ENCODE results near the gene SHH. TPM values are rescaled to one million over a fixed set of nuclear protein-coding genes. Genes with fewer than 3 reads are reported as not detected.

Gene SHH
- polyA plus RNA-seq, 1 donor (not counting 4 experiments of a cell fraction or from before 2014, with no cell fraction given): not detected

DNA sequence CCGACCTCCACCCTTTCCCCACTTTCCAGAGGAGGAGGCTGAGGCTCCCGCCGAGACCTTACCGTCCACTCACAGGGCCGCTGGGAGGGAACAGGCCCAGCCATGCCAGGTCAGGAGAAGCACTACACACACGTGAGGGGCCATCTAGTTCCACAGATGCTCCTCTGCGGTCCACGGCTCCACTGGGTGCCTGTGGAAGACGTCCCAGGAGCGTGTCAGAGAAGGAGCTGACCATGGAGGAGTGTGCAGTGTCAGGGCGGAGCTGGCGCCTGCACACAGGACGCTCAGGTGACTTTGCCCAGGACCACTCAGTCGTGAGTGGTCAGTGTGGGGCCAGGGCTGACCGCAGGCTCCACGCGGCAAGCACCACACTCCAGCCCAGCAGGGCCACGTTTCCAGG, 8.0 kb upstream of the SHH start:
- FAIRE-seq: no peak
- no peaks in the 10 kb centered on the region for H4K20me1 ChIP-seq (ENCODE audit: control insufficient read depth, extremely low read depth, insufficient read depth, low read length)
- no peaks in the 10 kb centered on the region for H3K4me1 ChIP-seq (ENCODE audit: control insufficient read depth, extremely low read depth, insufficient read depth, low read length)
- H3K27me3 ChIP-seq (ENCODE audit: control insufficient read depth, extremely low read depth, insufficient read depth, low read length): peaks cover 2% of the 10 kb centered on the region
- no peaks in the 10 kb centered on the region for H3K9me3 ChIP-seq (ENCODE audit: control insufficient read depth, low read depth, low read length)
- TF ChIP-seq, protein P1, sequence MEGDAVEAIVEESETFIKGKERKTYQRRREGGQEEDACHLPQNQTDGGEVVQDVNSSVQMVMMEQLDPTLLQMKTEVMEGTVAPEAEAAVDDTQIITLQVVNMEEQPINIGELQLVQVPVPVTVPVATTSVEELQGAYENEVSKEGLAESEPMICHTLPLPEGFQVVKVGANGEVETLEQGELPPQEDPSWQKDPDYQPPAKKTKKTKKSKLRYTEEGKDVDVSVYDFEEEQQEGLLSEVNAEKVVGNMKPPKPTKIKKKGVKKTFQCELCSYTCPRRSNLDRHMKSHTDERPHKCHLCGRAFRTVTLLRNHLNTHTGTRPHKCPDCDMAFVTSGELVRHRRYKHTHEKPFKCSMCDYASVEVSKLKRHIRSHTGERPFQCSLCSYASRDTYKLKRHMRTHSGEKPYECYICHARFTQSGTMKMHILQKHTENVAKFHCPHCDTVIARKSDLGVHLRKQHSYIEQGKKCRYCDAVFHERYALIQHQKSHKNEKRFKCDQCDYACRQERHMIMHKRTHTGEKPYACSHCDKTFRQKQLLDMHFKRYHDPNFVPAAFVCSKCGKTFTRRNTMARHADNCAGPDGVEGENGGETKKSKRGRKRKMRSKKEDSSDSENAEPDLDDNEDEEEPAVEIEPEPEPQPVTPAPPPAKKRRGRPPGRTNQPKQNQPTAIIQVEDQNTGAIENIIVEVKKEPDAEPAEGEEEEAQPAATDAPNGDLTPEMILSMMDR (optimal IDR thresholded peaks at IDR 0.05 in 1 of 3, IDR thresholded peaks at IDR 0.05 in 1 of 3, conservative IDR thresholded peaks at IDR 0.05 in 1 of 3; ENCODE audit: extremely low read depth in 1 of 3, insufficient read depth in 2 of 3, low read length in 3 of 3): no peak
- no peak for TF ChIP-seq EZH2 (IDR thresholded peaks at IDR 0.05; ENCODE audit: low read length)
- H3K27ac ChIP-seq (ENCODE audit: control insufficient read depth, insufficient read depth, low read length): no peak overlapping the region
- H2AFZ ChIP-seq (ENCODE audit: control insufficient read depth, low read length): no peak overlapping the region
- H3K9ac ChIP-seq (ENCODE audit: control insufficient read depth, extremely low read depth, insufficient read depth, low read length): no peak overlapping the region
- H3K79me2 ChIP-seq (ENCODE audit: control insufficient read depth, insufficient read depth, low read length): no peaks in the 10 kb centered on the region
- no peaks in the 10 kb centered on the region for H3K9me1 ChIP-seq (ENCODE audit: control insufficient read depth, extremely low read depth, insufficient read depth, low read length)
- DNase-seq (ENCODE audit: low read depth, low spot score): no peak
- H3K36me3 ChIP-seq (ENCODE audit: control insufficient read depth in 2 of 2, extremely low read depth in 1 of 2, insufficient read depth in 2 of 2, low read length in 2 of 2): no peaks in the 10 kb centered on the region
- H3K4me3 ChIP-seq (ENCODE audit: control insufficient read depth in 2 of 3, extremely low read depth in 1 of 3, insufficient read depth in 2 of 3, low read depth in 1 of 3, low read length in 3 of 3): no peak overlapping the region
- dilution Hi-C loops (cut with MboI; ENCODE audit: extremely low pct_ligation_motif_present, low sequenced_read_pairs): loop anchor here (25.0 kb wide), 1 partner anchor 867 kb away; no protein-coding TSS in a partner anchor
- H3K4me2 ChIP-seq (ENCODE audit: control insufficient read depth, extremely low read depth, insufficient read depth, low read depth, low read length): no peak overlapping the region

DNA sequence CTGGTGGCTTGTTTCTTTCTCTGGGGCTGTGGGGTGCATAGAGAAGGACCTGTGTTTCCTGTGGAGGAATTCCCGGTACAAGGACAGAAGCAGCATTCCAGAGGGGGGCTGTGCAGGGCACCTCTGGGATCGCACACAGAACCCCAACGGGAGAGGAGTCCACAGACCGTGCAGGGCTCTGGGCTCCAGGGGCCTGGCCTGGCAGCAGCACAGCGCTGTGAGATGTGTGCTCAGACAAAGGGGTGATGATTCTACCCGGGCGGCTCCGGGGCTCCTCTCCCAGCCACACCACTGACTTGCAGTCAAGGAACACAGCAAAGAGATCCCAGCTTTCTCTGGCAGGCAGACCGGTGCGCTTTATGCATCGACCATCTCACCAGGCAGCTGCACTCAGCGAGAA, 6.9 kb upstream of the SHH start:
- Histone ChIP-seq H3K4me2 (ENCODE audit: control insufficient read depth, extremely low read depth, insufficient read depth, low read depth, low read length) (no peak overlapping the region), H2AFZ (ENCODE audit: control insufficient read depth, low read length) (no peak overlapping the region), H3K27ac (ENCODE audit: control insufficient read depth, insufficient read depth, low read length) (no peak overlapping the region), H3K79me2 (ENCODE audit: control insufficient read depth, insufficient read depth, low read length) (no peaks in the 10 kb centered on the region), H4K20me1 (ENCODE audit: control insufficient read depth, extremely low read depth, insufficient read depth, low read length) (no peaks in the 10 kb centered on the region), H3K9ac (ENCODE audit: control insufficient read depth, extremely low read depth, insufficient read depth, low read length) (no peak overlapping the region), H3K27me3 (ENCODE audit: control insufficient read depth, extremely low read depth, insufficient read depth, low read length) (peaks cover 7% of the 10 kb centered on the region), H3K4me3 (ENCODE audit: control insufficient read depth in 2 of 3, extremely low read depth in 1 of 3, insufficient read depth in 2 of 3, low read depth in 1 of 3, low read length in 3 of 3) (no peak overlapping the region), H3K4me1 (ENCODE audit: control insufficient read depth, extremely low read depth, insufficient read depth, low read length) (no peaks in the 10 kb centered on the region), H3K9me3 (ENCODE audit: control insufficient read depth, low read depth, low read length) (no peaks in the 10 kb centered on the region), H3K9me1 (ENCODE audit: control insufficient read depth, extremely low read depth, insufficient read depth, low read length) (no peaks in the 10 kb centered on the region), H3K36me3 (ENCODE audit: control insufficient read depth in 2 of 2, extremely low read depth in 1 of 2, insufficient read depth in 2 of 2, low read length in 2 of 2) (no peaks in the 10 kb centered on the region)
- dilution Hi-C loops (cut with MboI; ENCODE audit: extremely low pct_ligation_motif_present, low sequenced_read_pairs): loop anchor here (25.0 kb wide), 1 partner anchor 868 kb away; no protein-coding TSS in a partner anchor
- no peak for TF ChIP-seq EZH2 (IDR thresholded peaks at IDR 0.05; ENCODE audit: low read length)
- TF ChIP-seq, protein P1 (optimal IDR thresholded peaks at IDR 0.05 in 1 of 3, IDR thresholded peaks at IDR 0.05 in 1 of 3, conservative IDR thresholded peaks at IDR 0.05 in 1 of 3; ENCODE audit: extremely low read depth in 1 of 3, insufficient read depth in 2 of 3, low read length in 3 of 3): no peak
- no peak for FAIRE-seq
- DNase-seq (ENCODE audit: low read depth, low spot score): no peak
